ENCODE measurements around the gene B3GALT6. TPM values are rescaled to one million over a fixed set of nuclear protein-coding genes. Genes with fewer than 3 reads are reported as not detected.

The B3GALT6 gene
- total and polyA plus RNA-seq, 2 donors (not counting 1 experiment from before 2014, with no cell fraction given), result 17.9 to 19.3 TPM

DNA sequence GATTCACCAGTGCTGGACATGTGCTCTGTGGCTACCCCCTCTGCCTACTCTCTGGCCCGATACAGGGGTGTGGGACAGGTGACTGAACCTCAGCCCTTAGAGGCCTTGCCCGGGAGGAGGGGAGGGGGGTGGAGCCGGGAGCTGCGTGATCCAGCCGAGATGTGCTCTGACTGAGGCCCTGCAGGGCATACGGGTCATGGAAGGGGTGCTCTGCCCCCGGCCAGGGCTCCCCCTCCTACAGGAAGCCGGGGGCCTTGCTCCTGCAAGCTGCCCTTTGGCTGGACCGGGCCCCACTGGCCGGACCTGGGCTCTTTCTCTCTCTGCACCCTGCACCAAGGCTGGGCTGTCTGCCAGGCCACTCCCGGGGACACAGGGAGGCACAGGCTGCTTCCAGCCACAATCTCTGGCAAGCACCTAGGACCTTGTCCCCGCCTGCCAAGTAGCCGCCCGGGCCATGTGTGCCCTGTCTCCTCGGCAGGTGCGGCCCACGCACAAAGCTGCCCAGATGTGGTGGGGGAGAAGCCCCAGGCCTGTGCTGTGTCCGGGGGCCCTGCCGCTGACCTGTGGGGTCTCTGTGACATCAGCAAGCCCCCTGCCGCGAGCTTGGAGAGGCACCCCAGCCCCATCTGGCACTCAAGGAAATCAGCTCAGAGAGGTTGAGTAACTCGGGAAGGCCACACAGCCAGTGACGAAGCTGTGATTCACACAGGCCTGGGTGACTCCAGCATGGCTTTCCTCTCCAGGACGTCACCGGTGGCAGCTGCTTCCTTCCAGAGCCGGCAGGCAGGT, 49.7 kb downstream of the B3GALT6 start:
- H3K79me2 ChIP-seq (ENCODE audit: control insufficient read depth, insufficient read depth, low read length), result no peaks in the 10 kb centered on the region
- no peaks in the 10 kb centered on the region for H3K9me3 ChIP-seq (ENCODE audit: control insufficient read depth, insufficient read depth, low read depth, low read length)
- H3K4me1 ChIP-seq (ENCODE audit: control insufficient read depth, extremely low read depth, insufficient read depth, low read length), result peaks cover 2% of the 10 kb centered on the region
- H3K36me3 ChIP-seq (ENCODE audit: control insufficient read depth, insufficient read depth, low read length), result no peaks in the 10 kb centered on the region
- H3K27me3 ChIP-seq (ENCODE audit: control insufficient read depth, insufficient read depth, low read length), result no peaks in the 10 kb centered on the region
- no peak overlapping the region for H3K4me2 ChIP-seq (ENCODE audit: extremely low read depth, insufficient read depth, low read length)
- no peak overlapping the region for H2AFZ ChIP-seq (ENCODE audit: low read length)
- peak in 1 of 2 donors; percentile 69 for DNase-seq (ENCODE audit: low read depth in 2 of 2)
- H3K9ac ChIP-seq (ENCODE audit: insufficient read depth, low read length), result no peak overlapping the region
- H3K27ac ChIP-seq (ENCODE audit: insufficient read depth, low read length), result no peak overlapping the region
- H4K20me1 ChIP-seq (ENCODE audit: control insufficient read depth, extremely low read depth, insufficient read depth, low read length), result no peaks in the 10 kb centered on the region
- H3K4me3 ChIP-seq (replicated peaks in 1 of 4; ENCODE audit: control extremely low read depth in 1 of 4, insufficient read depth in 1 of 4, low read depth in 3 of 4, low read length in 4 of 4), result no peak overlapping the region
- no peak for TF ChIP-seq EZH2 (IDR thresholded peaks at IDR 0.05; ENCODE audit: low read length, missing control alignments)
- TF ChIP-seq, protein P1, sequence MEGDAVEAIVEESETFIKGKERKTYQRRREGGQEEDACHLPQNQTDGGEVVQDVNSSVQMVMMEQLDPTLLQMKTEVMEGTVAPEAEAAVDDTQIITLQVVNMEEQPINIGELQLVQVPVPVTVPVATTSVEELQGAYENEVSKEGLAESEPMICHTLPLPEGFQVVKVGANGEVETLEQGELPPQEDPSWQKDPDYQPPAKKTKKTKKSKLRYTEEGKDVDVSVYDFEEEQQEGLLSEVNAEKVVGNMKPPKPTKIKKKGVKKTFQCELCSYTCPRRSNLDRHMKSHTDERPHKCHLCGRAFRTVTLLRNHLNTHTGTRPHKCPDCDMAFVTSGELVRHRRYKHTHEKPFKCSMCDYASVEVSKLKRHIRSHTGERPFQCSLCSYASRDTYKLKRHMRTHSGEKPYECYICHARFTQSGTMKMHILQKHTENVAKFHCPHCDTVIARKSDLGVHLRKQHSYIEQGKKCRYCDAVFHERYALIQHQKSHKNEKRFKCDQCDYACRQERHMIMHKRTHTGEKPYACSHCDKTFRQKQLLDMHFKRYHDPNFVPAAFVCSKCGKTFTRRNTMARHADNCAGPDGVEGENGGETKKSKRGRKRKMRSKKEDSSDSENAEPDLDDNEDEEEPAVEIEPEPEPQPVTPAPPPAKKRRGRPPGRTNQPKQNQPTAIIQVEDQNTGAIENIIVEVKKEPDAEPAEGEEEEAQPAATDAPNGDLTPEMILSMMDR (conservative IDR thresholded peaks at IDR 0.05 in 1 of 2, IDR thresholded peaks at IDR 0.05 in 1 of 2; ENCODE audit: low read depth in 1 of 2, low read length in 2 of 2), result no peak

DNA sequence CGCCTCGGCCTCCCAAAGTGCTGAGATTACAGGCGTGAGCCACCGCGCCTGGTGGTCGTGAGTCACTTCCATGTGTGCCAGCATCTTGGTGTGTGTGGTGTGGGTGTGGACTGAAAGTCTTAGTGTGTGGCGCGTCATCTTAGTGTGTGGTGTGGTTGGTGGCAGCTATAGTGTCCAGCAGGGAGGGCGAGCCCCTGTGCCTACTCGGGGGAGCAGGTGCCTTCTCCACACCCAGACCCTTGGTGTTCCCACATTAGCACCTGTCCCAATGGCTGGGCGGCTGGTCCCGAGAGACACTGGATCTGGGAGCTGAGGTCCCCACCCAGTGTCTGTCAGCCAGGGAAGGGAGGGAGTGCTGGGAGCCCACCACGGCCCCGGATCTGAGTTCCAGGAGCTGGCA, 51.0 kb downstream of the B3GALT6 start:
- TF ChIP-seq EZH2 (IDR thresholded peaks at IDR 0.05; ENCODE audit: low read length, missing control alignments), result no peak
- H3K79me2 ChIP-seq (ENCODE audit: control insufficient read depth, insufficient read depth, low read length), result no peaks in the 10 kb centered on the region
- peak in 1 of 2 donors; percentile 77 for DNase-seq (ENCODE audit: low read depth in 2 of 2)
- H3K4me3 ChIP-seq (replicated peaks in 1 of 4; ENCODE audit: control extremely low read depth in 1 of 4, insufficient read depth in 1 of 4, low read depth in 3 of 4, low read length in 4 of 4), result no peak overlapping the region
- no peak overlapping the region for H3K4me2 ChIP-seq (ENCODE audit: extremely low read depth, insufficient read depth, low read length)
- H3K27me3 ChIP-seq (ENCODE audit: control insufficient read depth, insufficient read depth, low read length), result no peaks in the 10 kb centered on the region
- no peaks in the 10 kb centered on the region for H3K36me3 ChIP-seq (ENCODE audit: control insufficient read depth, insufficient read depth, low read length)
- H3K27ac ChIP-seq (ENCODE audit: insufficient read depth, low read length), result no peak overlapping the region
- H3K9ac ChIP-seq (ENCODE audit: insufficient read depth, low read length), result no peak overlapping the region
- no peaks in the 10 kb centered on the region for H3K9me3 ChIP-seq (ENCODE audit: control insufficient read depth, insufficient read depth, low read depth, low read length)
- peaks cover 2% of the 10 kb centered on the region for H3K4me1 ChIP-seq (ENCODE audit: control insufficient read depth, extremely low read depth, insufficient read depth, low read length)
- H4K20me1 ChIP-seq (ENCODE audit: control insufficient read depth, extremely low read depth, insufficient read depth, low read length), result no peaks in the 10 kb centered on the region
- H2AFZ ChIP-seq (ENCODE audit: low read length), result no peak overlapping the region

DNA sequence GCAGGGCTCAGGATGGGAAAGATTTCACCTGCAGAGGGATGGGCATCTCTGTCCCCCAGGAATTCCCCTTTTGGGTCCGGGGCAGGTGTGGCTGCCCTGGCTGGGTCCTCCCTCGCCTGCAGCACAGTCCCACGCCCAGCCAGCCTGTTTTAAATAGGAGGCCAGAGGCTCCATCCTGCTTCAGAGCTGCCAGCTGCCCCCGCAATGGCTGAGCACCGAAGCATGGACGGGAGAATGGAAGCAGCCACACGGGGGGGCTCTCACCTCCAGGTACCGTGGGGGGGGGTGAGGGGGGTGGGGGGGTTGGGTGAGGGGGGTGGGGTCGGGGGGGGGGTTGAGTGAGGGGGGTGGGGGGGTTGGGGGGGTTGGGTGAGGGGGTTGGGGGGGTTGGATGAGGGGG, 51.8 kb downstream of the B3GALT6 start:
- no peak for TF ChIP-seq EZH2 (IDR thresholded peaks at IDR 0.05; ENCODE audit: low read length, missing control alignments)
- TF ChIP-seq, protein P1 (conservative IDR thresholded peaks at IDR 0.05 in 1 of 2, IDR thresholded peaks at IDR 0.05 in 1 of 2; ENCODE audit: low read depth in 1 of 2, low read length in 2 of 2), result no peak
- no peaks in the 10 kb centered on the region for H3K79me2 ChIP-seq (ENCODE audit: control insufficient read depth, insufficient read depth, low read length)
- no peak overlapping the region for H2AFZ ChIP-seq (ENCODE audit: low read length)
- no peak for DNase-seq (ENCODE audit: low read depth in 2 of 2)
- H3K36me3 ChIP-seq (ENCODE audit: control insufficient read depth, insufficient read depth, low read length), result no peaks in the 10 kb centered on the region
- no peak overlapping the region for H3K27ac ChIP-seq (ENCODE audit: insufficient read depth, low read length)
- H4K20me1 ChIP-seq (ENCODE audit: control insufficient read depth, extremely low read depth, insufficient read depth, low read length), result no peaks in the 10 kb centered on the region
- no peak overlapping the region for H3K4me2 ChIP-seq (ENCODE audit: extremely low read depth, insufficient read depth, low read length)
- no peak overlapping the region for H3K9ac ChIP-seq (ENCODE audit: insufficient read depth, low read length)
- H3K4me3 ChIP-seq (replicated peaks in 1 of 4; ENCODE audit: control extremely low read depth in 1 of 4, insufficient read depth in 1 of 4, low read depth in 3 of 4, low read length in 4 of 4), result no peak overlapping the region
- no peaks in the 10 kb centered on the region for H3K9me3 ChIP-seq (ENCODE audit: control insufficient read depth, insufficient read depth, low read depth, low read length)
- H3K4me1 ChIP-seq (ENCODE audit: control insufficient read depth, extremely low read depth, insufficient read depth, low read length), result peaks cover 2% of the 10 kb centered on the region
- H3K27me3 ChIP-seq (ENCODE audit: control insufficient read depth, insufficient read depth, low read length), result no peaks in the 10 kb centered on the region

Other genes with a start within 250 kb of the B3GALT6 start
- 1.5 and 2.0 TPM in 2 replicates for gene HES4, start 232.1 kb upstream of the B3GALT6 start, total RNA-seq
- 0.10 and 0.49 TPM in 2 replicates for gene HES4, start 232.1 kb upstream of the B3GALT6 start, polyA plus RNA-seq
- 74.7 and 93.3 TPM in 2 replicates for gene ISG15, start 218.7 kb upstream of the B3GALT6 start, total RNA-seq
- gene ISG15, start 218.7 kb upstream of the B3GALT6 start, polyA plus RNA-seq, result 18.4 and 24.2 TPM in 2 replicates
- gene AGRN, start 212.1 kb upstream of the B3GALT6 start, total RNA-seq, result 38.3 and 50.9 TPM in 2 replicates
- 15.6 and 20.7 TPM in 2 replicates for gene AGRN, start 212.1 kb upstream of the B3GALT6 start, polyA plus RNA-seq
- gene RNF223, start 157.9 kb upstream of the B3GALT6 start, total RNA-seq, result not detected in 2 replicates
- not detected in 2 replicates for gene RNF223, start 157.9 kb upstream of the B3GALT6 start, polyA plus RNA-seq
- gene C1orf159, start 116.1 kb upstream of the B3GALT6 start, total RNA-seq, result 3.1 and 3.3 TPM in 2 replicates
- 2.6 and 3.4 TPM in 2 replicates for gene C1orf159, start 116.1 kb upstream of the B3GALT6 start, polyA plus RNA-seq
- gene TTLL10, start 58.4 kb upstream of the B3GALT6 start, total RNA-seq, result under 0.01 TPM in 1 of 2 replicates, not detected in the other
- gene TTLL10, start 58.4 kb upstream of the B3GALT6 start, polyA plus RNA-seq, result not detected in 2 replicates
- gene TNFRSF18, start 25.6 kb upstream of the B3GALT6 start, total RNA-seq, result 0.77 and 1.3 TPM in 2 replicates
- gene TNFRSF18, start 25.6 kb upstream of the B3GALT6 start, polyA plus RNA-seq, result 0.10 TPM in 1 of 2 replicates, not detected in the other
- under 0.01 and 0.17 TPM in 2 replicates for gene TNFRSF4, start 18.1 kb upstream of the B3GALT6 start, total RNA-seq
- 0.05 TPM in 1 of 2 replicates, not detected in the other for gene TNFRSF4, start 18.1 kb upstream of the B3GALT6 start, polyA plus RNA-seq
- gene SDF4, start 236 bp upstream of the B3GALT6 start, total RNA-seq, result 81.9 and 127 TPM in 2 replicates
- 133 and 180 TPM in 2 replicates for gene SDF4, start 236 bp upstream of the B3GALT6 start, polyA plus RNA-seq
- 1.0 and 4.1 TPM in 2 replicates for gene C1QTNF12, start 14.5 kb downstream of the B3GALT6 start, total RNA-seq
- 0.27 and 0.60 TPM in 2 replicates for gene C1QTNF12, start 14.5 kb downstream of the B3GALT6 start, polyA plus RNA-seq
- gene UBE2J2, start 41.6 kb downstream of the B3GALT6 start, total RNA-seq, result 39.5 and 47.2 TPM in 2 replicates
- 32.3 and 50.9 TPM in 2 replicates for gene UBE2J2, start 41.6 kb downstream of the B3GALT6 start, polyA plus RNA-seq
- 1.0 and 2.5 TPM in 2 replicates for gene SCNN1D, start 48.2 kb downstream of the B3GALT6 start, total RNA-seq
- gene SCNN1D, start 48.2 kb downstream of the B3GALT6 start, polyA plus RNA-seq, result 0.44 TPM in 2 replicates
- 34.7 and 50.9 TPM in 2 replicates for gene ACAP3, start 75.7 kb downstream of the B3GALT6 start, total RNA-seq
- gene ACAP3, start 75.7 kb downstream of the B3GALT6 start, polyA plus RNA-seq, result 15.3 and 15.7 TPM in 2 replicates
- gene PUSL1, start 76.4 kb downstream of the B3GALT6 start, total RNA-seq, result 12.7 and 13.1 TPM in 2 replicates
- 7.1 and 9.6 TPM in 2 replicates for gene PUSL1, start 76.4 kb downstream of the B3GALT6 start, polyA plus RNA-seq
- gene INTS11, start 92.4 kb downstream of the B3GALT6 start, total RNA-seq, result 46.2 and 69.2 TPM in 2 replicates
- gene INTS11, start 92.4 kb downstream of the B3GALT6 start, polyA plus RNA-seq, result 44.1 and 73.0 TPM in 2 replicates
- gene CPTP, start 92.6 kb downstream of the B3GALT6 start, total RNA-seq, result 9.0 and 10.1 TPM in 2 replicates
- 6.0 and 6.2 TPM in 2 replicates for gene CPTP, start 92.6 kb downstream of the B3GALT6 start, polyA plus RNA-seq
- 0.17 and 0.26 TPM in 2 replicates for gene TAS1R3, start 99.0 kb downstream of the B3GALT6 start, total RNA-seq
- gene TAS1R3, start 99.0 kb downstream of the B3GALT6 start, polyA plus RNA-seq, result 0.01 and 0.02 TPM in 2 replicates
- gene DVL1, start 117.2 kb downstream of the B3GALT6 start, total RNA-seq, result 78.3 and 107 TPM in 2 replicates
- gene DVL1, start 117.2 kb downstream of the B3GALT6 start, polyA plus RNA-seq, result 9.1 and 12.5 TPM in 2 replicates
- 262 and 397 TPM in 2 replicates for gene MXRA8, start 126.3 kb downstream of the B3GALT6 start, total RNA-seq
- 205 and 239 TPM in 2 replicates for gene MXRA8, start 126.3 kb downstream of the B3GALT6 start, polyA plus RNA-seq
- 83.2 and 85.2 TPM in 2 replicates for gene AURKAIP1, start 143.0 kb downstream of the B3GALT6 start, total RNA-seq
- gene AURKAIP1, start 143.0 kb downstream of the B3GALT6 start, polyA plus RNA-seq, result 42.2 and 66.9 TPM in 2 replicates
- 87.1 and 102 TPM in 2 replicates for gene CCNL2, start 167.1 kb downstream of the B3GALT6 start, total RNA-seq
- gene CCNL2, start 167.1 kb downstream of the B3GALT6 start, polyA plus RNA-seq, result 70.5 and 116 TPM in 2 replicates
- gene MRPL20, start 175.1 kb downstream of the B3GALT6 start, total RNA-seq, result 80.1 and 81.7 TPM in 2 replicates
- gene MRPL20, start 175.1 kb downstream of the B3GALT6 start, polyA plus RNA-seq, result 150 and 188 TPM in 2 replicates
- gene ANKRD65, start 189.0 kb downstream of the B3GALT6 start, total RNA-seq, result 1.3 and 2.0 TPM in 2 replicates
- gene ANKRD65, start 189.0 kb downstream of the B3GALT6 start, polyA plus RNA-seq, result 0.84 and 1.9 TPM in 2 replicates
- gene VWA1, start 203.5 kb downstream of the B3GALT6 start, total RNA-seq, result 2.6 and 3.1 TPM in 2 replicates
- gene VWA1, start 203.5 kb downstream of the B3GALT6 start, polyA plus RNA-seq, result 1.7 and 2.5 TPM in 2 replicates
- under 0.01 and 0.17 TPM in 2 replicates for gene ATAD3C, start 217.5 kb downstream of the B3GALT6 start, total RNA-seq
- gene ATAD3C, start 217.5 kb downstream of the B3GALT6 start, polyA plus RNA-seq, result not detected in 2 replicates
- 14.4 and 15.0 TPM in 2 replicates for gene ATAD3B, start 239.5 kb downstream of the B3GALT6 start, total RNA-seq
- 7.0 and 11.6 TPM in 2 replicates for gene ATAD3B, start 239.5 kb downstream of the B3GALT6 start, polyA plus RNA-seq

Data from fibroblast of lung (primary cell).